ENCODE data around the gene MYO1C.

The MYO1C gene

GRCh38 chr17:1478418-1478817 lies 14.1 kb downstream of the MYO1C start:
- Histone ChIP-seq H3K4me2 (ENCODE audit: low read length) (no peak overlapping the region), H2BK12ac (ENCODE audit: low read length) (no peak overlapping the region), H3K36me3 (ENCODE audit: control insufficient read depth in 1 of 2, insufficient read depth in 2 of 2, low read length in 2 of 2) (peaks cover 86 to 88% of the 10 kb centered on the region in 2 experiments), H3K4me1 (ENCODE audit: control insufficient read depth in 1 of 2, insufficient read depth in 2 of 2, low read length in 2 of 2) (no peaks in the 10 kb centered on the region), H3K23ac (ENCODE audit: low read length) (no peak overlapping the region), H3K79me2 (ENCODE audit: control insufficient read depth, insufficient read depth, low read length, poor library complexity) (no peaks in the 10 kb centered on the region), H3K9ac (ENCODE audit: low read length) (no peak overlapping the region), H3K4ac (ENCODE audit: low read depth, low read length) (no peak overlapping the region), H4K12ac (ENCODE audit: low read depth, low read length) (no peak overlapping the region), H3K79me1 (ENCODE audit: low read length) (no peaks in the 10 kb centered on the region), H3K9me3 (ENCODE audit: insufficient read depth, low read depth, low read length) (no peaks in the 10 kb centered on the region), H3K14ac (ENCODE audit: low read length) (no peak overlapping the region), H2AFZ (ENCODE audit: insufficient read depth, low read length, poor library complexity) (no peak overlapping the region), H4K8ac (ENCODE audit: low read depth, low read length) (no peak overlapping the region), H2AK5ac (ENCODE audit: low read length) (no peak overlapping the region), H2BK120ac (ENCODE audit: insufficient read depth, low read length, poor library complexity) (no peak overlapping the region), H3K27me3 (ENCODE audit: insufficient read depth, low read length) (no peaks in the 10 kb centered on the region), H4K91ac (ENCODE audit: low read depth, low read length) (no peak overlapping the region), H2BK5ac (ENCODE audit: low read depth, low read length, poor library complexity) (no peak overlapping the region), H3K4me3 (ENCODE audit: low read depth, low read length) (no peak overlapping the region), H3K18ac (ENCODE audit: low read length) (no peak overlapping the region), H3K27ac (ENCODE audit: low read depth, low read length) (no peak overlapping the region)
- no peak for DNase-seq
- no CpG with 5 or more reads among the region's 26 CpGs for WGBS (ENCODE audit: extremely low coverage, insufficient coverage, insufficient read length)

- no peak overlapping the region for H3K14ac ChIP-seq (ENCODE audit: low read length)
- H4K8ac ChIP-seq (ENCODE audit: low read depth, low read length): no peak overlapping the region
- H3K18ac ChIP-seq (ENCODE audit: low read length): no peak overlapping the region
- no peak overlapping the region for H3K9ac ChIP-seq (ENCODE audit: low read length)
- no peak overlapping the region for H4K12ac ChIP-seq (ENCODE audit: low read depth, low read length)
- no peak overlapping the region for H3K4me3 ChIP-seq (ENCODE audit: low read depth, low read length)
- no peak overlapping the region for H3K27ac ChIP-seq (ENCODE audit: low read depth, low read length)
- H3K27me3 ChIP-seq (ENCODE audit: insufficient read depth, low read length): no peaks in the 10 kb centered on the region
- H2BK5ac ChIP-seq (ENCODE audit: low read depth, low read length, poor library complexity): no peak overlapping the region
- H2BK12ac ChIP-seq (ENCODE audit: low read length): no peak overlapping the region
- H3K79me2 ChIP-seq (ENCODE audit: control insufficient read depth, insufficient read depth, low read length, poor library complexity): no peaks in the 10 kb centered on the region
- H2BK120ac ChIP-seq (ENCODE audit: insufficient read depth, low read length, poor library complexity): no peak overlapping the region
- no peaks in the 10 kb centered on the region for H3K79me1 ChIP-seq (ENCODE audit: low read length)
- H3K23ac ChIP-seq (ENCODE audit: low read length): no peak overlapping the region
- H2AFZ ChIP-seq (ENCODE audit: insufficient read depth, low read length, poor library complexity): no peak overlapping the region
- no CpG with 5 or more reads among the region's 15 CpGs for WGBS (ENCODE audit: extremely low coverage, insufficient coverage, insufficient read length)
- H3K4ac ChIP-seq (ENCODE audit: low read depth, low read length): no peak overlapping the region
- no peak overlapping the region for H4K91ac ChIP-seq (ENCODE audit: low read depth, low read length)
- no peak overlapping the region for H3K4me2 ChIP-seq (ENCODE audit: low read length)
- H3K4me1 ChIP-seq (ENCODE audit: control insufficient read depth in 1 of 2, insufficient read depth in 2 of 2, low read length in 2 of 2): no peaks in the 10 kb centered on the region
- no peaks in the 10 kb centered on the region for H3K9me3 ChIP-seq (ENCODE audit: insufficient read depth, low read depth, low read length)
- no peak overlapping the region for H2AK5ac ChIP-seq (ENCODE audit: low read length)
- DNase-seq: peak; percentile 45 to 57
- peaks cover 88 to 89% of the 10 kb centered on the region in 2 experiments for H3K36me3 ChIP-seq (ENCODE audit: control insufficient read depth in 1 of 2, insufficient read depth in 2 of 2, low read length in 2 of 2)
Observed at GRCh38 chr17:1475321-1475854, 17.1 kb downstream of the MYO1C start.

GRCh38 chr17:1474402-1475189 lies 17.9 kb downstream of the MYO1C start:
- Histone ChIP-seq H3K23ac (ENCODE audit: low read length) (no peak overlapping the region), H3K79me2 (ENCODE audit: control insufficient read depth, insufficient read depth, low read length, poor library complexity) (no peaks in the 10 kb centered on the region), H3K27me3 (ENCODE audit: insufficient read depth, low read length) (no peaks in the 10 kb centered on the region), H3K14ac (ENCODE audit: low read length) (no peak overlapping the region), H4K12ac (ENCODE audit: low read depth, low read length) (peak overlapping the region; percentile 26), H2BK5ac (ENCODE audit: low read depth, low read length, poor library complexity) (no peak overlapping the region), H3K9me3 (ENCODE audit: insufficient read depth, low read depth, low read length) (peaks cover 3% of the 10 kb centered on the region), H4K91ac (ENCODE audit: low read depth, low read length) (no peak overlapping the region), H3K4me1 (ENCODE audit: control insufficient read depth in 1 of 2, insufficient read depth in 2 of 2, low read length in 2 of 2) (no peaks in the 10 kb centered on the region), H2AK5ac (ENCODE audit: low read length) (no peak overlapping the region), H2BK12ac (ENCODE audit: low read length) (no peak overlapping the region), H3K27ac (ENCODE audit: low read depth, low read length) (no peak overlapping the region), H2AFZ (ENCODE audit: insufficient read depth, low read length, poor library complexity) (no peak overlapping the region), H3K9ac (ENCODE audit: low read length) (no peak overlapping the region), H3K4ac (ENCODE audit: low read depth, low read length) (no peak overlapping the region), H3K4me2 (ENCODE audit: low read length) (no peak overlapping the region), H3K18ac (ENCODE audit: low read length) (peak overlapping the region; percentile 21), H4K8ac (ENCODE audit: low read depth, low read length) (no peak overlapping the region), H3K4me3 (ENCODE audit: low read depth, low read length) (no peak overlapping the region), H3K79me1 (ENCODE audit: low read length) (no peaks in the 10 kb centered on the region), H2BK120ac (ENCODE audit: insufficient read depth, low read length, poor library complexity) (no peak overlapping the region), H3K36me3 (ENCODE audit: control insufficient read depth in 1 of 2, insufficient read depth in 2 of 2, low read length in 2 of 2) (peaks cover 91 to 94% of the 10 kb centered on the region in 2 experiments)
- DNase-seq: no peak
- no CpG with 5 or more reads among the region's 31 CpGs for WGBS (ENCODE audit: extremely low coverage, insufficient coverage, insufficient read length)

- Histone ChIP-seq H3K9ac (ENCODE audit: low read length) (no peak overlapping the region), H3K4me1 (ENCODE audit: control insufficient read depth in 1 of 2, insufficient read depth in 2 of 2, low read length in 2 of 2) (no peaks in the 10 kb centered on the region), H2BK5ac (ENCODE audit: low read depth, low read length, poor library complexity) (no peak overlapping the region), H3K79me2 (ENCODE audit: control insufficient read depth, insufficient read depth, low read length, poor library complexity) (no peaks in the 10 kb centered on the region), H4K91ac (ENCODE audit: low read depth, low read length) (no peak overlapping the region), H3K79me1 (ENCODE audit: low read length) (no peaks in the 10 kb centered on the region), H3K9me3 (ENCODE audit: insufficient read depth, low read depth, low read length) (peaks cover 3% of the 10 kb centered on the region), H2BK12ac (ENCODE audit: low read length) (no peak overlapping the region), H3K27ac (ENCODE audit: low read depth, low read length) (no peak overlapping the region), H4K12ac (ENCODE audit: low read depth, low read length) (no peak overlapping the region), H3K4ac (ENCODE audit: low read depth, low read length) (no peak overlapping the region), H3K4me2 (ENCODE audit: low read length) (no peak overlapping the region), H2BK120ac (ENCODE audit: insufficient read depth, low read length, poor library complexity) (no peak overlapping the region), H3K18ac (ENCODE audit: low read length) (no peak overlapping the region), H3K4me3 (ENCODE audit: low read depth, low read length) (peak overlapping the region; percentile 27), H2AK5ac (ENCODE audit: low read length) (no peak overlapping the region), H3K14ac (ENCODE audit: low read length) (no peak overlapping the region), H3K23ac (ENCODE audit: low read length) (no peak overlapping the region), H2AFZ (ENCODE audit: insufficient read depth, low read length, poor library complexity) (no peak overlapping the region), H3K27me3 (ENCODE audit: insufficient read depth, low read length) (no peaks in the 10 kb centered on the region), H3K36me3 (ENCODE audit: control insufficient read depth in 1 of 2, insufficient read depth in 2 of 2, low read length in 2 of 2) (peaks cover 92 to 93% of the 10 kb centered on the region in 2 experiments), H4K8ac (ENCODE audit: low read depth, low read length) (no peak overlapping the region)
- no CpG with 5 or more reads among the region's 10 CpGs for WGBS (ENCODE audit: extremely low coverage, insufficient coverage, insufficient read length)
- DNase-seq: no peak
Observed at GRCh38 chr17:1473841-1474240, 18.6 kb downstream of the MYO1C start.
